ENCODE data around the gene EFTUD2. TPM values are rescaled to one million over a fixed set of nuclear protein-coding genes. Genes with fewer than 3 reads are reported as not detected.
"Not testable (repeated sequence)": the region's sequence is repeated elsewhere in the genome, so short reads cannot be mapped to it uniquely, and the experiment has no call there.

The EFTUD2 gene
- total RNA-seq, 2 donors from 2014 or later = 65.2 to 71.9 TPM

GRCh38 chr17:44832805-44833204 is 66.4 kb downstream of the EFTUD2 start:
- peak; percentile 5 for DNase-seq (ENCODE audit: low spot score)
- intact Hi-C loops (cut with DNase I) = no loop called here

DNA sequence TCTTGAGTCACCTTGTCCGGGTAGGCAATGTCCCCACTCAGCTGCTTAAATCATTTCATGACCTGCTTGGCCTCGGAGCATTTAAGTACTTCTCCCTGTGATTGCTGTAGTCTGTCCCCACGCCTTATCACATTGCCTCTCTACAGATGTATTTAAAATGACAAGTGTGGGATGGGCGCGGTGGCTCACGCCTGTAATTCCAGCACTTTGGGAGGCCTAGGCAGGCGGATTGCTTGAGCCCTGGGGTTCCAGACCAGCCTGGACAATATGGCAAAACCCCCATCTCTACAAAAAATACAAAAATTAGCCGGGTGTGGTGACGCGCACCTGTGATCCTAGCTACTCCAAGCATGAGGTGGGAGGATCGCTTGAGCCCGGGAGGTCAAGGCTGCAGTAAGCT is 67.9 kb downstream of the EFTUD2 start:
- intact Hi-C loops (cut with DNase I) = no loop called here
- DNase-seq (ENCODE audit: low spot score) = peak; percentile 64

GRCh38 chr17:44830359-44831288 is 68.6 kb downstream of the EFTUD2 start:
- DNase-seq (ENCODE audit: low spot score) = peak; percentile 79
- intact Hi-C loops (cut with DNase I) = no loop called here

- peak; percentile 69 for DNase-seq (ENCODE audit: low spot score)
- intact Hi-C loops (cut with DNase I) = loop anchor here in 1 of 2 donors (2.0 to 5.0 kb wide), 2 partner anchors 37 to 53 kb away; no protein-coding TSS in a partner anchor
Measured at GRCh38 chr17:44829523-44830358, 69.5 kb downstream of the EFTUD2 start, which contains the start of gene GJC1. Gene GJC1, minus strand, starts transcription at chr17:44830287. Its CDS starts 24,470 bp downstream, at chr17:44805817.

GRCh38 chr17:44828919-44829522 is 70.2 kb downstream of the EFTUD2 start:
- no peak for DNase-seq (ENCODE audit: low spot score)
- intact Hi-C loops (cut with DNase I) = loop anchor here in 1 of 2 donors (2.0 to 5.0 kb wide), 2 partner anchors 37 to 52 kb away; no protein-coding TSS in a partner anchor

DNA sequence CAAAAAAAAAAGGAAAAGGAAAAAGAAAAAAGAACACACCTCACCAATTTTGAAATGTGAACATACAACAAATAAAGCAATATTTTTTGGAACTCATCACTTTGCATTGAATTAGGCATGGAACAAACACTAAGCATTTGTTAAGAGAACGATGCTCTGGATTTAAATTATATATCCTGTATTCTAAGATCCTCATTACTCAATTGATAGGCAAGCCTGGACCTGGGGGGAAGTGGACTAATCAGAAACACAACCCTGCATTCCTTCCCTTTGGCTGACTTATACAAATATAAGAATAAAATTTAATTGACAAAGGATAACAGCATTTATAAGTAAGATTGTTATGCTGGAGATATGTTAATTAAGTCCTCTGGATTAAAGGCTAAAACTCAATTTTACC is 71.4 kb downstream of the EFTUD2 start:
- no peak for DNase-seq (ENCODE audit: low spot score)
- intact Hi-C loops (cut with DNase I) = loop anchor here in 1 of 2 donors (2.0 to 5.0 kb wide), 2 partner anchors 36 to 51 kb away; no protein-coding TSS in a partner anchor

GRCh38 chr17:44826123-44826790 is 73.0 kb downstream of the EFTUD2 start:
- intact Hi-C loops (cut with DNase I) = loop anchor here in 1 of 2 donors (5.0 kb wide), 1 partner anchor 34 kb away; no protein-coding TSS in a partner anchor
- DNase-seq (ENCODE audit: low spot score) = no peak

DNA sequence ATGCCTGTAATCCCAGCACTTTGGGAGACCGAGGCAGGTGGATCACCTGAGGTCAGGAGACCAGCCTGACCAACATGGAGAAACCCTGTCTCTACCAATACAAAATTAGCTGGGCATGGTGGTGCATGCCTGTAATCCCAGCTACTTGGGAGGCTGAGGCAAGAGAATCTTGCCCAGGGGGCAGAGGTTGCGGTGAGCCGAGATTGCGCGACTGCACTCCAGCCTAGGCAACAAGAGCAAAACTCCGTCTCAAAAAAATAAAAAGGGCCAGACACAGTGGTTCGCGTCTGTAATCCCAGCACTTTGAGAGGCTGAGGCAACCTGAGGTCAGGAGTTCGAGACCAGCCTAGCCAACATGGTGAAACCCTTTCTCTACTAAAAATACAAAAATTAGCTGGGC is 74.0 kb downstream of the EFTUD2 start:
- intact Hi-C loops (cut with DNase I) = loop anchor here in 1 of 2 donors (5.0 kb wide), 1 partner anchor 33 kb away; no protein-coding TSS in a partner anchor

GRCh38 chr17:44820631-44821212 is 78.5 kb downstream of the EFTUD2 start:
- no peak for DNase-seq (ENCODE audit: low spot score)
- intact Hi-C loops (cut with DNase I) = no loop called here

More for the DNA sequence above, 74.0 kb downstream of the EFTUD2 start:
- not testable (repeated sequence) for DNase-seq (ENCODE audit: low spot score)

DNA sequence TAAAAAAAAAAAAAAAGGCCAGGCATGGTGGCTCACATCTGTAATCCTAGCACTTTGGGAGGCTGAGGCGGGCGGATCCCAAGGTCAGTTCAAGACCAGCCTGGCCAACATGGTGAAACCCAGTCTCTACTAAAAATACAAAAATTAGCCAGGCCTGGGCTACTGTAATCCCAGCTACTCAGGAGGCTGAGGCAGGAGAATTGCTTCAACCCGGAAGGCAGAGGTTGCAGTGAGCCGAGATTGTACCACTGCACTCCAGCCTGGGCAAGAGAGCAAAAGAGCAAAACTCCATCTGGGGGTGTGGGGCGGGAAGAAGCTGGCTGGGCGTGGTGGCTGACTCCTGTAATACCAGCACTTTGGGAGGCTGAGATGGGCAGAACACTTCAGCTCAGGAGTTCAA is 80.7 kb downstream of the EFTUD2 start:
- DNase-seq (ENCODE audit: low spot score); intact Hi-C loops (cut with DNase I): not testable (repeated sequence)

GRCh38 chr17:44812263-44812662 is 87.0 kb downstream of the EFTUD2 start:
- DNase-seq (ENCODE audit: low spot score) = no peak
- intact Hi-C loops (cut with DNase I) = no loop called here

DNA sequence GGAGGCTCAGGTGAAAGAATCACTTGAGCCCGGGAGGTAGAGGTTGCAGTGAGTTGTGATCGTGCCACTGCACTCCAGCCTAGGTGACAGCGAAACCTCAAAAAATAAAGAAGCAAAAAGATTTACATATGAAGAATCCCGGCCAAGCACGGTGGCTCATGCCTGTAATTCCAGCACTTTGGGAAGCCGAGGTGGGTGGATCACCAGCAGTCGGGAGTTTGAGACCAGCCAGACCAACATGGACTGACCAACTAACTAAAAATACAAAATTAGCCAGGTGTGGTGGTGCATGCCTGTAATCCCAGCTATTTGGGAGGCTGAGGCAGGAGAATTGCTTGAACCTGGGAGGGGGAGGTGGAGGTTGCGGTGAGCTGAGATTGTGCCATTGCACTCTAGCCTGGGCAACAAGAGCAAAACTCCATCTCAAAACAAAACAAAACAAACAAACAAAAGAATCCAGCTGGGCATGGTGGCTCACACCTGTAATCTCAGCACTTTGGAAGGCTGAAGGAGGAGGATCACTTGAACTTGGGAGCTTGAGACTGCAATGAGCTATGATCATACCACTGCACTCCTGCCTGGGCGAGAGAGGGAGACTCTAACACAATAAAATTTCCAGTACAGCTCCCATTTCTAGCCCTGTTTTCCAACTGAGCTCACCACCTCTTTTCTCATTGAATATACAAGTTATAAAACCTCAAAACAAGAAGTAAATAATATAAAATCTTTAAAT is 90.4 kb downstream of the EFTUD2 start:
- DNase-seq (ENCODE audit: low spot score) = peak; percentile 35
- intact Hi-C loops (cut with DNase I) = not testable (repeated sequence)

DNA sequence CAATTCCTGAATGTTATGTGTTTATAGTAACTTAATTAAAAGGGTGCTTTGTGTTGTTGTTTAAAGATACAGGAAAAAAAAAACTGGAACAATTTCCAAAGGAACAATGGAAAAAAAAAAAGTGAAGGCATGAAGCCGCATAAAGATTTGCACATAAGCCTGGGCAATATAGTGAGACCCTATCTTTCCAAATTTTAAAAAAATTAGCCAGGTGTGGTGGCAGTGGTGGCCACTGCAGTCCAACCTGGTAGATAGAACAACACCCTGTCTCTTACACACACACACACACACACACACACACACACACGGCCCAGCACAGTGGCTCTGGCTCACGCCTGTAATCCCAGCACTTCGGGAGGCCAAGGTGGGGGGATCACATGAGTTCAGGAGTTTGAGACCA is 91.1 kb downstream of the EFTUD2 start:
- DNase-seq (ENCODE audit: low spot score) = peak; percentile 48
- intact Hi-C loops (cut with DNase I) = no loop called here

GRCh38 chr17:44807817-44808155 is 91.5 kb downstream of the EFTUD2 start:
- intact Hi-C loops (cut with DNase I) = no loop called here
- DNase-seq (ENCODE audit: low spot score) = peak; percentile 20

GRCh38 chr17:44807093-44807816 is 92.0 kb downstream of the EFTUD2 start:
- DNase-seq (ENCODE audit: low spot score) = no peak
- intact Hi-C loops (cut with DNase I) = no loop called here

DNA sequence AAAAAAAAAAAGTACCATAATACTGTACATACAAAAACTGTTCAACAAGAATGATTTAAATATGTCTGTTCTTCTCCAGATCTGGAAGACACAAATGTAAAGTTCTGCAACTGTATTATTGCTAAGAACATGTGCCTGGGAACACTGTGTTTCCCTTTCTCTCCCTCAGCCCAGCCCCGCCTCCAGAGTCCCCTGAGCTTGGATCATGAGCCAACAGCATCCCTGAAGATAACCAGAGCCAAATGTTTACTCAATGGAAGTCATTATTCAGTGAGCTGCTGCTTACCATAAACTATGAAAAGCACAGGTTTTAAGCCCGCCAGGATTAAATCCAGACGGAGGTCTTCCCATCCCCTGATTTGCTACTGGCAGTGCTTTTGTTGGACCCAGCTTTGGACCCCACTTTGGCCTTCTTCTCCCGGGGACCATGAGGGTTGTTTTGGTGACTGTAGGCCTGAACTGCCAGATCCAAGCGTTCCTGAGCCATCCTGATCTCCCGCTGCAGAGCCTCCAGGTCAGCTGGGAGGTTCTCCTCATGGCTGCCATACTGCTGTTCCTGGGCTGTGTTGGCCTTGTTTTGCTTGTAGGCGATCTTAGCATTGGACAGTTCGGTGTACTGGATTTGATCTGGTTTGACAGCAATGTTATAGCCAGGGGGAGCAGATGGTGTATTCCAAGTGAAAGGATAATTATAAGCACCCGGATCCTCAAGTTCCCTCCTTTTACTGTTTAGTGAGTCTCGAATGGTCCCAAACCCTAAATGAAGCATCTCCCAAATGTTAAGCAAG is 94.7 kb downstream of the EFTUD2 start:
- intact Hi-C loops (cut with DNase I) = no loop called here
- peak; percentile 43 for DNase-seq (ENCODE audit: low spot score)
